HG03432 (cell line): ENCODE measurements around the gene HMGCLL1.

Experiments
- ATAC-seq: cut with Tn5 transposase; IDR thresholded peaks from one replicate; pipeline ENCODE4 v1.9.1; 2021; ENCODE audit warnings: mild to moderate bottlenecking, moderate library complexity; ENCODE audit not compliant: unreplicated experiment

HMGCLL1 gene

GRCh38 chr6:55447891-55448290, 131.1 kb downstream of the HMGCLL1 start:
- no peak for ATAC-seq

GRCh38 chr6:55445648-55446204, 133.3 kb downstream of the HMGCLL1 start:
- ATAC-seq: no peak

GRCh38 chr6:55443238-55444134, 135.5 kb downstream of the HMGCLL1 start:
- ATAC-seq: no peak

- no peak for ATAC-seq
Measured at GRCh38 chr6:55438203-55438602, 140.8 kb downstream of the HMGCLL1 start.

- no peak for ATAC-seq
Measured at GRCh38 chr6:55437141-55437540, 141.9 kb downstream of the HMGCLL1 start.

GRCh38 chr6:55433446-55434130, 145.4 kb downstream of the HMGCLL1 start:
- no peak for ATAC-seq

GRCh38 chr6:55423933-55424332, 155.1 kb downstream of the HMGCLL1 start:
- ATAC-seq: no peak

GRCh38 chr6:55410674-55411073, 168.3 kb downstream of the HMGCLL1 start:
- no peak for ATAC-seq

GRCh38 chr6:55405474-55406235, 173.3 kb downstream of the HMGCLL1 start:
- ATAC-seq: no peak

- ATAC-seq: no peak
Measured at GRCh38 chr6:55399351-55399750, 179.6 kb downstream of the HMGCLL1 start.

GRCh38 chr6:55397986-55398385, 181.0 kb downstream of the HMGCLL1 start:
- no peak for ATAC-seq

- no peak for ATAC-seq
Measured at GRCh38 chr6:55395871-55396270, 183.1 kb downstream of the HMGCLL1 start.

GRCh38 chr6:55388211-55388610, 190.8 kb downstream of the HMGCLL1 start:
- ATAC-seq: no peak
